ENCODE data around the gene DGKE. TPM values are rescaled to one million over a fixed set of nuclear protein-coding genes. Genes with fewer than 3 reads are reported as not detected.

Gene DGKE
- total and polyA plus RNA-seq, 2 of the 8 experiments (the other 6 are each of a cell fraction or from before 2014, with no cell fraction given): 1.7 to 7.4 TPM

- no peak for TF ChIP-seq EZH2 (IDR thresholded peaks at IDR 0.05; ENCODE audit: low read depth, low read length, severe bottlenecking)
These were observed 34.0 kb downstream of the DGKE start (continued) for GRCh38 chr17:56867948-56868376.
